Germinal center (tissue), 1 donor: Measurements from ENCODE around the gene PLD6.

Experiments
- DNase-seq: peaks from one replicate; pipeline ENCODE4 v3.0.0; 2012; ENCODE audit warnings: mixed read lengths, low spot score

Gene PLD6

DNA sequence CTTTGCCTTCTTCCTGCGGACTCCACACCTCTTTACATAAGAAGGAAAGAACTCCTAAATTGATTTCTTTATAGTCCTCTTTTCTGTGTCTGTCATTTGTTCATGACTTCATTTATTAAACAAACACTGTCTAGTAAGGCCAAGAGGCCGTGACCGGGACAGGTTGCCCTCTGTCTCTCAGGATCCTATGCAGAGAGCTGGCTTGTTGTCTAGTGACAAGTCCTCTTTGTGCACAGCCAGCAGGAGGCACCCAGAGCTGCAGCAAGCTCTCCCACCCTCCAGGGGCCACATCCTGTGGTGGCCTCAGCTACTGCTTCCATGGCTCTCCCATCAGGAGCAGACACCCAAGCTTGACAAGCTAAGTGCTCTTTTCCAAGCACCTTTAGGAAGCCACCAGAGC is 50.6 kb downstream of the PLD6 start:
- no peak for DNase-seq

DNA sequence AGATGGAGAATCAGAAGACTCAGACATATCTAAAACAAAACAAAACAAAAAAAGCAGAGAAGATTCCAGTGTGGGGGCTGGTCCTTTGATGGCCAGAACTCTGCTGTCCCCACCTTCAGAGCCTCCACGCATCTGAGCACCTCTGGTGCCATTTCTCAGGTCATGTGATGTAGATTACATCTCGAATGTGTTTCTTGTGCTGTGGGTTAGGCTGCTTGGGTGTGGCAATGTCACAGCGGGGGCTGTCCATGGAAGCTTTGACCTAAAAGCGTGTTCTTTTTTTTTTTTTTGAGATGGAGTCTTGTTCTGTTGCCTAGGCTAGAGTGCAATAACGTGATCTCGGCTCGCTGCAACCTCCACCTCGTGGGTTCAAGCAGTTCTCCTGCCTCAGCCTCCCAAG is 51.2 kb downstream of the PLD6 start:
- no peak for DNase-seq

DNA sequence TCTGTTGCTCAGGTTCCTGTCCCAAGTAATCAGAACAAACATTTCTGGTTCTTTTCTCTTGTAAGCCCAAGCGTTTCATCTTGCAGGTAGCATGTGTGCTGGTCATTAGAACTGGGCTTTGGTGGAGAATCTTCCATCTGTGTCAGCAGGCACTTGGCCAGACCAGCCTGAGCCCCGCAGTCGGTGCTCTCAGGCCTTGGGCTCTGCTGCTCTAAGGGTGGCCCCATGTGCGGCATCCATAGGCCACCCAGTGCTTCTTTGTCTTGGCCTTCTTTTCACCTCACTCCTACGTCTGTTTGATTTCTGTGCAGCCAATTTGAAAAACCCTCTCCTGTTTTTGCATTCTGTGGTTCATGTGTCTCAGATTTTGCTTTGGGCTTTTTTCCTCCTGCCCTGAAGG is 51.6 kb downstream of the PLD6 start:
- DNase-seq = no peak

DNA sequence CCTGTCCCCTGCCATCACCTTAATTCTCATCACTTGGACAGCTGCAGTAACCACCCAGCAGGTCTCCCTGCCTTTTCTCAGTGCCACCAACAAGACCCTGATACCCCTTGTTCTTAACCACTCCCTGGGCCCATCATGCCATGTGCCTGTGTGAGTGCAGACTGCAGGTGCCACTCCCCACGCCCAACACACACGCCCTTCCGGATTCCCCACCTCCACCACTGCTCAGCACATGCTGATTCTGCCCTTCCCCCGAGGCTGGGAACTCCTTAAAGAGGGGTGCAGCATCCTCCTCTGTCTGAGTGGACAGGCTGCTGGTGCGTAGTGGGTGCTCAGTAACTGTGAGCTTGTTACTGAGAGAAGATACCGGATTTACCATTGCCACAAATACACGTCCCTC is 52.4 kb downstream of the PLD6 start:
- no peak for DNase-seq

DNA sequence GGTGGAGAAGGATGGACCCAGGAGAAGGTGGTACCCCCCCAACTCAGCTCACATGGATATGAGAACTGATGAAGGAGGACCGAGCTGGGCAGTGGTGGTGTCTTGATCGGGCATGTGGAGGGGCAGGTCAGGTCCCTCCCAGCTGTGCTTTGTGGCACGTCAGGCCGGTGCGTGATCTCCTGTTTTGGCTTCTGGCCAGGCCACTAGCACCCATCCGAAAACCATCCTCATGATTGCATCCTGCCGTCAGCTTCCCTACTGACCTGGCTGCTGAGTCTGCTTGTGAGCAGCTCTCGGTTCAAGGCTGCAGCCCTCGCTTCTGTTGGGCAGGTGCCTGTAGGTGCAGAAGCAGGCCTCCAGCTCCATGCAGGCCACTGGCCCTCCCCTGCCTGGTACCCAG is 53.1 kb downstream of the PLD6 start:
- no peak for DNase-seq

DNA sequence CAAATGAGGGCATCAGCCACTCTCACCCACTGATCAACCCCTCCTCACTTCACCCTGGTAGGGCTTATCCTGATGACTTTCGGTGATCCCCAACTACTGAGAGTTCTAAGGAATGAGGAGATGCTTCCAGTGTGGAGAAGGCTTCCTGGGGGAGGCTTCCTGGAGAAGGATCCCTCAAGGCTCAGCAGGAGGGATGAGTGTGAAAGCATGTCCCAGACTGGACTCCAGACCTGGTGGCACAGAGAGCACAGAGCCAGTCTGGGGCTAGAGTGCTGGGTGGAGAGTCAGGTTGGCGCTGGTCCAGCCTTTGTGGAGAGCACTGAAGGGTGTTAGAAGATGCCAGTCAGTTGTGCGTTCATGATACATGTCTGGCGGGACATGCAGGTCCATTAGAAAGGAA is 53.7 kb downstream of the PLD6 start:
- no peak for DNase-seq

GRCh38 chr17:17151962-17152361 is 54.2 kb downstream of the PLD6 start:
- no peak for DNase-seq

DNA sequence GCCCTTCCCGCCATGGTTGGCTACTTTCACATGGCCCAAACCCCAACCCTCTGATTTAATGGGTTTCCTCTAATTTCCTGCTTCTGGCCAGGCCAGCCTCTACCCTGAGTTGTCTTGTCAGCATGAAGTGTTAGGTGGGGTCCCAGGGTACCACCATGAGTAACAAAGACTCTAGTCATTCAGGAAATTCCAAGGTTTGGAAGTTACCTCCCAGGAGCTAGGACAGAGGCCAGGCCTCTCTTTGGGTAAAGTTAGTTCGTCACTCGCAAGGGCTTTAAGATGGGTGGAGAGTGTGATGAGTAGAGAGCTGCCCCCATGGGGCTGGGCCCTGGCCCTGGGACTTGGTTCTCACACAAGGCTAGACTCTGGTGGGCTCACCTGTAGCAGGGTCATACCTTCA is 54.6 kb downstream of the PLD6 start:
- no peak for DNase-seq

DNA sequence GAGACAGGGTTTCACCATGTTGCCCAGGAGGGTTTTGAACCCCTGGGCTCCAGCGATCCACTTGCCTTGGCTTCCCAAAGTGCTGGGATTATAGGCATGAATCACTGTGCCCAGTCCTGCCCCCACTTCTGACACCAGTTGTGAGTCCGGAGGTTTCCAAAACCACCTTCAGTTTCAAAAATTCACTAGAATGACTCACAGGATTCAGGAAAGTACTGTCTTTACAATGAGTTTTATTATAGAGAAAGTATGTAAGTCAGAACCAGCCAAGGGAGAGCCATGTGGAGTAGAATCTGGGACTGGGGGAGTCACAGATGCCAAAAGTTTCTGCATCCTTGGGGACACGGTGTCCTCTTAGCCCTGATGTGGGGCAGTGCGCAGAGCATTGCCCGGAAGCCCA is 55.1 kb downstream of the PLD6 start:
- no peak for DNase-seq
